Upper lobe of left lung (tissue), 4 donors: ENCODE data around the gene DDX18.

Experiments
- CTCF ChIP-seq, 6 experiments: fragments of 450-650 bp in 4 of 6; fragments of 200-600 bp in 2 of 6; sonication (generic) in 2 of 6; IDR thresholded peaks; one replicate each; pipeline ENCODE4 v1.5.1; 2016 to 2019; ENCODE audit warnings: antibody characterized with exemption in 6 of 6
- EP300 ChIP-seq, 4 donors: sonication (generic); formaldehyde crosslinking; IDR thresholded peaks; one replicate each; pipeline ENCODE4 v1.5.1; 2017; ENCODE audit warnings: antibody characterized with exemption in 4 of 4, control low read depth in 2 of 4
- POLR2A ChIP-seq, 4 donors: fragments of 450-650 bp; IDR thresholded peaks; one replicate each; pipeline ENCODE4 v1.5.1; 2016 to 2017; ENCODE audit warnings: antibody characterized with exemption in 4 of 4, mild to moderate bottlenecking in 2 of 4

- TF ChIP-seq CTCF (IDR thresholded peaks at IDR 0.05) (no peak), EP300 (IDR thresholded peaks at IDR 0.05) (no peak), POLR2A (IDR thresholded peaks at IDR 0.05) (no peak)
Measured at GRCh38 chr2:117832332-117832731, 17.8 kb downstream of the DDX18 start.
